K562 (cell line): ENCODE measurements around the gene FAM83F. TPM values are rescaled to one million over a fixed set of nuclear protein-coding genes. Genes with fewer than 3 reads are reported as not detected.

ENCODE experiments used
- NBN ChIP-seq: fragments of 450-650 bp; IDR thresholded peaks from 2 replicates; pipeline ENCODE4 v1.6.1; 2016; ENCODE audit warnings: low read depth, mild to moderate bottlenecking
- NR2C2 ChIP-seq, 2 experiments: fragments of 200-800 bp in 1 of 2; sonication (Bioruptor generic) in 1 of 2; sonication (generic) in 1 of 2; formaldehyde crosslinking in 1 of 2; IDR thresholded peaks; 2 replicates each; pipeline versions ENCODE4 v1.6.1 to v1.8.0; 2016 to 2022; ENCODE audit warnings: mild to moderate bottlenecking in 1 of 2, missing compliant biosample characterization in 1 of 2, missing genetic modification characterization in 1 of 2, missing genetic modification reagents in 1 of 2
- POLR2B ChIP-seq: fragments of 450-650 bp; IDR thresholded peaks from 2 replicates; pipeline ENCODE4 v1.6.1; 2018; ENCODE audit warnings: low read depth; ENCODE audit not compliant: partially characterized antibody
- PTTG1 ChIP-seq: fragments of 450-650 bp; IDR thresholded peaks from 2 replicates; pipeline ENCODE4 v1.6.1; 2016; ENCODE audit warnings: low read depth, mild to moderate bottlenecking, missing genetic modification characterization, missing compliant biosample characterization
- SMARCA5 ChIP-seq: fragments of 450-650 bp; IDR thresholded peaks from 2 replicates; pipeline ENCODE4 v1.6.1; 2016
- ZFP91 ChIP-seq: sonication (generic); formaldehyde crosslinking; IDR thresholded peaks from 2 replicates; pipeline ENCODE4 v1.8.0; 2022; ENCODE audit warnings: mild to moderate bottlenecking, missing genetic modification reagents
- polyA plus RNA-seq, 8 experiments: library from polyadenylated mRNA; depleted of rRNA in 4 of 8; stranded (reverse) in 5 of 8; unstranded in 3 of 8; fragments of >200 nt; fragmentation: Nextera tagmentation in 2 of 8; fragmentation: Illumina TruSeq in 1 of 8; extraction: Ambion mirVana in 2 of 8; extraction: Trizol in 1 of 8; gene quantifications; 2 replicates each; pipeline versions ENCODE4 v1.2.1 to v1.2.3, GENCODE V29; 2011 to 2014; ENCODE audit warnings: inconsistent platforms in 1 of 8, missing spikeins in 1 of 8
- total RNA-seq, 7 experiments: library from RNA; depleted of rRNA in 6 of 7; stranded (reverse); fragments of >200 nt in 6 of 7; fragmentation: Illumina TruSeq in 2 of 7; extraction: Trizol in 2 of 7; gene quantifications; 2 replicates each; pipeline versions ENCODE4 v1.2.1 to v1.2.3, GENCODE V29; 2011 to 2021; ENCODE audit warnings: low replicate concordance in 1 of 7
- TF ChIP-seq, protein P1 (sequence below): sonication (generic); formaldehyde crosslinking; IDR thresholded peaks from 2 replicates; pipeline ENCODE4 v1.8.0; 2022; ENCODE audit warnings: mild to moderate bottlenecking, missing genetic modification reagents
- TF ChIP-seq, protein P2 (sequence below): fragments of 450-650 bp; IDR thresholded peaks from 2 replicates; pipeline ENCODE4 v1.6.1; 2016; ENCODE audit warnings: low read depth
- TF ChIP-seq, protein P3 (sequence below): fragments of 150-350 bp; conservative IDR thresholded peaks from 2 replicates; pipeline ENCODE4 v1.6.1; 2014; ENCODE audit warnings: low read length
- TF ChIP-seq, protein P4 (sequence below), 2 experiments: fragments of 450-650 bp; IDR thresholded peaks; 2 replicates each; pipeline ENCODE4 v1.6.1; 2018; ENCODE audit warnings: mild to moderate bottlenecking in 2 of 2, low read depth in 1 of 2; ENCODE audit not compliant: partially characterized antibody in 2 of 2

The FAM83F gene
- total and polyA plus RNA-seq, 9 of the 15 experiments (the other 6 are each of a cell fraction or from before 2014, with no cell fraction given) = under 0.01 to 0.13 (median 0.04) TPM; not detected in 1

GRCh38 chr22:40042312-40042711, 47.6 kb downstream of the FAM83F start (continued):
- TF ChIP-seq, protein P1, sequence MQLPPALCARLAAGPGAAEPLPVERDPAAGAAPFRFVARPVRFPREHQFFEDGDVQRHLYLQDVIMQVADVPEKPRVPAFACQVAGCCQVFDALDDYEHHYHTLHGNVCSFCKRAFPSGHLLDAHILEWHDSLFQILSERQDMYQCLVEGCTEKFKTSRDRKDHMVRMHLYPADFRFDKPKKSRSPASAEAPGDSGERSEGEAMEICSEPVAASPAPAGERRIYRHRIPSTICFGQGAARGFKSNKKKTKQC (CRISPR knock-in tag) = no peak
- TF ChIP-seq POLR2B (no peak), NBN (no peak), PTTG1 (no peak), NR2C2 (CRISPR knock-in tag; IDR thresholded peaks at IDR 0.05) (no peak), NR2C2 (tag; IDR thresholded peaks at IDR 0.05) (peak; percentile 76), ZFP91 (CRISPR knock-in tag) (no peak), SMARCA5 (no peak)
- TF ChIP-seq, protein P2, sequence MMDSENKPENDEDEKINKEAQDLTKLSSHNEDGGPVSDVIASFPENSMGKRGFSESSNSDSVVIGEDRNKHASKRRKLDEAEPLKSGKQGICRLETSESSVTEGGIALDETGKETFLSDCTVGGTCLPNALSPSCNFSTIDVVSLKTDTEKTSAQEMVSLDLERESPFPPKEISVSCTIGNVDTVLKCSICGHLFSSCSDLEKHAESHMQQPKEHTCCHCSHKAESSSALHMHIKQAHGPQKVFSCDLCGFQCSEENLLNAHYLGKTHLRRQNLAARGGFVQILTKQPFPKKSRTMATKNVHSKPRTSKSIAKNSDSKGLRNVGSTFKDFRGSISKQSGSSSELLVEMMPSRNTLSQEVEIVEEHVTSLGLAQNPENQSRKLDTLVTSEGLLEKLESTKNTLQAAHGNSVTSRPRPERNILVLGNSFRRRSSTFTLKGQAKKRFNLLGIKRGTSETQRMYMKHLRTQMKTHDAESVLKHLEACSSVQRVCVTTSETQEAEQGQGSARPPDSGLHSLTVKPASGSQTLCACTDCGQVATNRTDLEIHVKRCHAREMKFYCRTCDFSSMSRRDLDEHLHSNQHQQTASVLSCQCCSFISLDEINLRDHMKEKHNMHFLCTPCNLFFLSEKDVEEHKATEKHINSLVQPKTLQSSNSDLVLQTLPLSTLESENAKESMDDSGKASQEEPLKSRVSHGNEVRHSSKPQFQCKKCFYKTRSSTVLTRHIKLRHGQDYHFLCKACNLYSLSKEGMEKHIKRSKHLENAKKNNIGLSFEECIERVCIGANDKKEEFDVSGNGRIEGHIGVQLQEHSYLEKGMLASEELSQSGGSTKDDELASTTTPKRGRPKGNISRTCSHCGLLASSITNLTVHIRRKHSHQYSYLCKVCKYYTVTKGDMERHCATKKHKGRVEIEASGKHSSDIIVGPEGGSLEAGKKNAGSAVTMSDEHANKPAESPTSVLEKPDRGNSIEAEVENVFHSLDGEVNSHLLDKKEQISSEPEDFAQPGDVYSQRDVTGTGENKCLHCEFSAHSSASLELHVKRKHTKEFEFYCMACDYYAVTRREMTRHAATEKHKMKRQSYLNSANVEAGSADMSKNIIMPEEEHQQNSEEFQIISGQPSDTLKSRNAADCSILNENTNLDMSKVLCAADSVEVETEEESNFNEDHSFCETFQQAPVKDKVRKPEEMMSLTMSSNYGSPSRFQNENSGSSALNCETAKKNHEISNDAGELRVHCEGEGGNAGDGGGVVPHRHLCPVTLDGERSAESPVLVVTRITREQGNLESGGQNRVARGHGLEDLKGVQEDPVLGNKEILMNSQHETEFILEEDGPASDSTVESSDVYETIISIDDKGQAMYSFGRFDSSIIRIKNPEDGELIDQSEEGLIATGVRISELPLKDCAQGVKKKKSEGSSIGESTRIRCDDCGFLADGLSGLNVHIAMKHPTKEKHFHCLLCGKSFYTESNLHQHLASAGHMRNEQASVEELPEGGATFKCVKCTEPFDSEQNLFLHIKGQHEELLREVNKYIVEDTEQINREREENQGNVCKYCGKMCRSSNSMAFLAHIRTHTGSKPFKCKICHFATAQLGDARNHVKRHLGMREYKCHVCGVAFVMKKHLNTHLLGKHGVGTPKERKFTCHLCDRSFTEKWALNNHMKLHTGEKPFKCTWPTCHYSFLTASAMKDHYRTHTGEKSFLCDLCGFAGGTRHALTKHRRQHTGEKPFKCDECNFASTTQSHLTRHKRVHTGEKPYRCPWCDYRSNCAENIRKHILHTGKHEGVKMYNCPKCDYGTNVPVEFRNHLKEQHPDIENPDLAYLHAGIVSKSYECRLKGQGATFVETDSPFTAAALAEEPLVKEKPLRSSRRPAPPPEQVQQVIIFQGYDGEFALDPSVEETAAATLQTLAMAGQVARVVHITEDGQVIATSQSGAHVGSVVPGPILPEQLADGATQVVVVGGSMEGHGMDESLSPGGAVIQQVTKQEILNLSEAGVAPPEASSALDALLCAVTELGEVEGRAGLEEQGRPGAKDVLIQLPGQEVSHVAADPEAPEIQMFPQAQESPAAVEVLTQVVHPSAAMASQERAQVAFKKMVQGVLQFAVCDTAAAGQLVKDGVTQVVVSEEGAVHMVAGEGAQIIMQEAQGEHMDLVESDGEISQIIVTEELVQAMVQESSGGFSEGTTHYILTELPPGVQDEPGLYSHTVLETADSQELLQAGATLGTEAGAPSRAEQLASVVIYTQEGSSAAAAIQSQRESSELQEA = no peak
- TF ChIP-seq, protein P3, sequence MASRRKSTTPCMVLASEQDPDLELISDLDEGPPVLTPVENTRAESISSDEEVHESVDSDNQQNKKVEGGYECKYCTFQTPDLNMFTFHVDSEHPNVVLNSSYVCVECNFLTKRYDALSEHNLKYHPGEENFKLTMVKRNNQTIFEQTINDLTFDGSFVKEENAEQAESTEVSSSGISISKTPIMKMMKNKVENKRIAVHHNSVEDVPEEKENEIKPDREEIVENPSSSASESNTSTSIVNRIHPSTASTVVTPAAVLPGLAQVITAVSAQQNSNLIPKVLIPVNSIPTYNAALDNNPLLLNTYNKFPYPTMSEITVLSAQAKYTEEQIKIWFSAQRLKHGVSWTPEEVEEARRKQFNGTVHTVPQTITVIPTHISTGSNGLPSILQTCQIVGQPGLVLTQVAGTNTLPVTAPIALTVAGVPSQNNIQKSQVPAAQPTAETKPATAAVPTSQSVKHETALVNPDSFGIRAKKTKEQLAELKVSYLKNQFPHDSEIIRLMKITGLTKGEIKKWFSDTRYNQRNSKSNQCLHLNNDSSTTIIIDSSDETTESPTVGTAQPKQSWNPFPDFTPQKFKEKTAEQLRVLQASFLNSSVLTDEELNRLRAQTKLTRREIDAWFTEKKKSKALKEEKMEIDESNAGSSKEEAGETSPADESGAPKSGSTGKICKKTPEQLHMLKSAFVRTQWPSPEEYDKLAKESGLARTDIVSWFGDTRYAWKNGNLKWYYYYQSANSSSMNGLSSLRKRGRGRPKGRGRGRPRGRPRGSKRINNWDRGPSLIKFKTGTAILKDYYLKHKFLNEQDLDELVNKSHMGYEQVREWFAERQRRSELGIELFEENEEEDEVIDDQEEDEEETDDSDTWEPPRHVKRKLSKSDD = no peak
- TF ChIP-seq, protein P4, sequence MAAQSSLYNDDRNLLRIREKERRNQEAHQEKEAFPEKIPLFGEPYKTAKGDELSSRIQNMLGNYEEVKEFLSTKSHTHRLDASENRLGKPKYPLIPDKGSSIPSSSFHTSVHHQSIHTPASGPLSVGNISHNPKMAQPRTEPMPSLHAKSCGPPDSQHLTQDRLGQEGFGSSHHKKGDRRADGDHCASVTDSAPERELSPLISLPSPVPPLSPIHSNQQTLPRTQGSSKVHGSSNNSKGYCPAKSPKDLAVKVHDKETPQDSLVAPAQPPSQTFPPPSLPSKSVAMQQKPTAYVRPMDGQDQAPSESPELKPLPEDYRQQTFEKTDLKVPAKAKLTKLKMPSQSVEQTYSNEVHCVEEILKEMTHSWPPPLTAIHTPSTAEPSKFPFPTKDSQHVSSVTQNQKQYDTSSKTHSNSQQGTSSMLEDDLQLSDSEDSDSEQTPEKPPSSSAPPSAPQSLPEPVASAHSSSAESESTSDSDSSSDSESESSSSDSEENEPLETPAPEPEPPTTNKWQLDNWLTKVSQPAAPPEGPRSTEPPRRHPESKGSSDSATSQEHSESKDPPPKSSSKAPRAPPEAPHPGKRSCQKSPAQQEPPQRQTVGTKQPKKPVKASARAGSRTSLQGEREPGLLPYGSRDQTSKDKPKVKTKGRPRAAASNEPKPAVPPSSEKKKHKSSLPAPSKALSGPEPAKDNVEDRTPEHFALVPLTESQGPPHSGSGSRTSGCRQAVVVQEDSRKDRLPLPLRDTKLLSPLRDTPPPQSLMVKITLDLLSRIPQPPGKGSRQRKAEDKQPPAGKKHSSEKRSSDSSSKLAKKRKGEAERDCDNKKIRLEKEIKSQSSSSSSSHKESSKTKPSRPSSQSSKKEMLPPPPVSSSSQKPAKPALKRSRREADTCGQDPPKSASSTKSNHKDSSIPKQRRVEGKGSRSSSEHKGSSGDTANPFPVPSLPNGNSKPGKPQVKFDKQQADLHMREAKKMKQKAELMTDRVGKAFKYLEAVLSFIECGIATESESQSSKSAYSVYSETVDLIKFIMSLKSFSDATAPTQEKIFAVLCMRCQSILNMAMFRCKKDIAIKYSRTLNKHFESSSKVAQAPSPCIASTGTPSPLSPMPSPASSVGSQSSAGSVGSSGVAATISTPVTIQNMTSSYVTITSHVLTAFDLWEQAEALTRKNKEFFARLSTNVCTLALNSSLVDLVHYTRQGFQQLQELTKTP (IDR thresholded peaks at IDR 0.05; ENCODE audit: low read depth in 1 of 2, partially characterized antibody in 2 of 2) = peak in 1 of 2 experiments; percentile 71
